GM18909 (cell line): ENCODE data around the gene ZNF792.
"Not testable (repeated sequence)": the region's sequence is repeated elsewhere in the genome, so short reads cannot be mapped to it uniquely, and the experiment has no call there.

Experiments used
- ATAC-seq: cut with Tn5 transposase; IDR thresholded peaks from one replicate; pipeline ENCODE4 v1.9.1; 2021; ENCODE audit warnings: mild to moderate bottlenecking; ENCODE audit not compliant: unreplicated experiment, poor library complexity

Gene ZNF792

DNA sequence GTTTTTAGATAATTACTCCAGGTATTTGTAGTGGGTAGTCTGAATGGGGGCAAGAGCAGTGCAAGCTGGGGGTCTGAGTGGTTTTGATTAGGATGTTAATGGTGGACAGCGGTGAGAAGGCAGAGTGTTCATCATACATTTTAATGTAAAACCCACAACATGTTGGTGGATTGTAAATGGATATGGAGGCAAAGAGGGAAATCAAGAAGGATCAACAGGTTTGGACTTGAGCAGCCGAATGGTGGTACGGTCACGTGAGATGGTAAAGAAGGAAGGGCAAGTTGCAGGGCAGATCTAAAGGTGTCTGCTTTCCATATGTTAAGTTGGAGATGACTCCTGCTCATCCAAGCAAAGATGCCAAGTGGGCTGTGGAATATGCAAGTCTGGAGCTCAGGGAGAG, 27.8 kb downstream of the ZNF792 start:
- ATAC-seq = no peak

DNA sequence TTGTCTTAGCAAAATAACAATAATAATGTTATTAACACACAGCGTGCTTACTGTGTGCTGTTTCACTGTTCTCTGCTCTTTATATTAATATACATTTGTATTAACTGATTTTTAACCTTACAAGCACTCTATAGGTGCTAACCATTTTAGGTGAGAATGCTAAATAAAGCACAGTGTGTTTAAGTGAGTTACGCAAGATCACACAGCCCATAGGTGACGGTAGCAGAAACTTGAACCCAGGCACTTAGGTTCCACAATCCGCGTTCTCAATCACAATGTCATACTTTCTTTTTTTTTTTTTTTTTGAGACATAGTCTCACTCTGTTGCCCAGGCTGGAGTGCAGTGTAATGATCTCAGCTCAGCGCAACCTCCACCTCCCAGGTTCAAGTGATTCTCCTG, 31.5 kb downstream of the ZNF792 start:
- ATAC-seq = no peak

DNA sequence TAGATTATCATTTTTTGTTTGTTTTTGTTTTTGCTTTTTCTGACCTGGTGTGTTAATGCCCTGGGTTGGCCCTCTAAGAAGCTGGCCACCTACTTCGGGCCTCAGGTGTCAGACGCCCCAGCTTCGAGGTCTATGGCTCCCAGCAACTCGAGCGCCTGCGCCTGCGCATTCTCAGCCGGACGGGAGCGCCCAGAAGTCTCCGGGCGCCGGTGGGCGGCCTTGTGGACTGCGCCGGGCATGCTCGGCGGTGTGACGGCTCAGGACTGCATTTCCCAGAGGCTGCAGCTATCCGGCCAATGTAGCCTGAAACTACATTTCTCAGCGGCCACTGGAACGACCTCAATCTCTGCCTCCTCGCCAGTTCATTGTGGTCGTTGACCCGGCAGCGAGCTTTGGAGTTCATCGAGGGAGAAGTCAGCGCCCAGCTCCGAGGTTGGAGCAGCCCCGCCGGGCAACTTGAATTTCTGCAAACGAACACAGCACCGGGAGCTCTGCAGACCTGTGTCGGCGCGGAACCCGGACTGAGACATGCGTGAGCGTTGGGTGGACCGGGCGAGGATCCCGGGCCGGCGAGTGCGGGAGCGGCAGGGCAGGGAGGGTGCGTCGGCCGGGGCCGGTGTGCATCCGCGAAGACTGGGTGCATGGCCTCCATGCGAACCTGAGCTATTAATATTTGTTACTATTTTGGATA, 37.2 kb downstream of the ZNF792 start, which contains the start of gene ZNF30:
TSS of gene ZNF30 (plus strand) at position 219 of the 691 bp plus-strand sequence. CDS start 3,045 bp downstream, outside the sequence.
- peak; percentile 96 for ATAC-seq

DNA sequence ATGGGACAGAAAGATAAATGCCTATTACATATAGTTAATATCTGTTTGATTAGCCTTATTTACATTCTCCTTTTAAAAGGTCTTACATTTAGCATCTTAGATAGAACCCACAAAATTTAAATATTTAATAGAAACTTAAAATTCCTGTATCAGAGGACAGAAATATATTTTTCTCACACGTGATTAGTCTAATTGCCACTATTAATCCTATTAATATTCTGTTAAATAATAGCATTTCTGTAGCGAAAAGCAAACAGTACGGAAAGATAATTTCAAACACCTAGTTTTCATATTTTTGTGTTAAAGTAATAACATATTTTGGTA, 37.7 kb downstream of the ZNF792 start:
- ATAC-seq = no peak

DNA sequence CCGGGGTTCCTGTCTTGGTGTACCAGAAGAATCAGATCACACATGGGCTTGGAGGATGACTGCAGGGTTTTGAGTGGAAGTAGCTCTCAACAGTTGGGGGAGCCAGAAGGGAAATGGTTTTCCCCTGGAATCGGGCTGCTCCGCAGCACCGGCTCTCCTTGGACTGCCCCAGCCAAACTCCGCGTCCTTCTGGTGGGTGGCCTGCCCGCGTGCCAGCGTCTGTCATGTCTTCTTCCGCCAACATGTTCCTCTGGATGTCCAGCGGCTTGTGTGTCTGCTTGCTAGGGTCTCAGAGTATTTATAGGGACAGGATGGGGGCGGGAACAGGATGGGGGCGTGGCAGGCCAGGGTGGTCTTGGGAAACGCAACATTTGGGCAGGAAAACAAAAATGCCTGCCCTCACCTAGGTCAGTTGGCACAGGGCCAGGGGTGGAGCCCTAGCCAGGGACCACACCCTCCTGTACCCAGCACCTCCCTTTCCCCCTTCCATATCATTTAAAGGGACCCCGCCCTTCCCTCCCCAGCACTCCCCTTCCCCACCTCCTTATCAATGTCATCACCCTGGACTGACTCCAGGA, 38.7 kb downstream of the ZNF792 start:
- no peak for ATAC-seq

DNA sequence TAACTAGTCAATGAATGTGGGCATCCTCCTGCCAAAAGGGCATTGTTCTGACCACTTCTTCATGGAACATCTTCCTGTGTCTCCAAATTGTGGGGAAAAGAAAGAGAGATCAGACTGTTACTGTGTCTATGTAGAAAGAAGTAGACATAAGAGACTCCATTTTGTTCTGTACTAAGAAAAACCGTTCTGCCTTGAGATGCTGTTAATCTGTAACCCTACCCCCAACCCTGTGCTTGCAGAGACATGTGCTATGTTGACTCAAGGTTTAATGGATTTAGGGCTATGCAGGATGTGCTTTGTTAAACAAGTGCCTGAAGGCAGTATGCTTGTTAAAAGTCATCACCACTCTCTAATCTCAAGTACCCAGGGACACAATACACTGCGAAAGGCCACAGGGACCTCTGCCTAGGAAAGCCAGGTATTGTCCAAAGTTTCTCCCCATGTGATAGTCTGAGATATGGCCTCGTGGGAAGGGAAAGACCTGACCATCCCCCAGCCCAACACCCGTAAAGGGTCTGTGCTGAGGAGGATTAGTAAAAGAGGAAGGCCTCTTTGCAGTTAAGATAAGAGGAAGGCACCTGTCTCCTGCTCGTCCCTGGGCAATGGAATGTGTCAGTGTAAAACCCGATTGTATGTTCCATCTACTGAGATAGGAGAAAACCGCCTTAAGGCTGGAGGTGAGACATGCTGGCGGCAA, 43.8 kb downstream of the ZNF792 start:
- not testable (repeated sequence) for ATAC-seq

DNA sequence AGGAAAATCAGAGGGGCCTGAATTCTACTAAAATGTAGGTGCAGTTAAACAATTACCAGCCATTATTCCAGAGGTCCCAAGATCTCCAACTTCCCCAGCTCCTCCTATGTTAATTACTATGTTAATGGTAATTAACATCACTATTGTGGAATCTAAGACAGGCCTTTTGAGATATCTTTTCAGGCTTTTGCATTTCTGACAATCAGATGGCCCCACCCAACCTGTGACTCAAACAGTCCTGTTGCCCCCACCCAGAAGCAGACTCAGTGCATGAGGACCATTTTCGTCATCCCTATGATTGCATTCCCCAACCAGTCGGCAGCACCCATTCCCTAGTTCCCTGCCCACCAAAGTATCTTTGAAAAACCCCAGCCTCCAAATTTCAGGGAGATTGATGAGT, 45.8 kb downstream of the ZNF792 start:
- ATAC-seq = no peak

DNA sequence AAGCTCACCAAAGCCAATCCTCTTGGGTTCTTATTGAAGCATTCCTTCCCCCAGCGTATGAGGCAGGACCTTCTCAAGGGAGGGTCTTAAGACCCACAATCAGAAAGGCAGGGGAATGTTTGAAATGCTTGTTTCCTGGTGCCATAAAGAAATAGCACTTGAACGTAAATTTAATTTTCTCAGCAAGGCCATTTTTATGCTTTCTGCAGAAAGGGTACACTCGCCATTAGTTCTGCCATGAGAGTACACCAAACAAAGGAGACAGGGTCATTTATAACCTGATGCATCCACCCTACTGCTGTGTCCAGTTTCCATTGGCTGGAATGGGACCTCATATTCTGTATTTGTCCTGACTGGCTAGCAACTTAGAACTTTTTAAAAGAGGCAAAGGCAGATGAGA, 46.9 kb downstream of the ZNF792 start:
- not testable (repeated sequence) for ATAC-seq

DNA sequence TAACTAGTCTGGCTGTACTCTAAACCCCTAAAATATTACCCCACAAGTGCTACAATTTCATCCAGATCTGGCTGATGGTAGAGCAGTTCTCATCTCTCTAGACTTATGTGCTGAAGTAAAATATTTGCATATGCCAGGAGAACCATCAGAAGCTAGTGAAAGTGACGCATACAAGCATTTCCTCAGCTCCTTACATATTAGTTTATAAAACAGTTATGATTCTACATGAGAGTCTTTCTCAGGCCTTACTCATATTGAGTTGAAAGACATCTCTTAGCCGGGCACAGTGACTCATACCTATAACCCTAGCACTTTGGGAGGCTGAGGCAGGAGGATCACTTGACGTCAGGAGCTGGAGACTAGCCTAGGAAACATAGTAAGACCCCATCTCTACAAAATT, 53.3 kb downstream of the ZNF792 start:
- no peak for ATAC-seq
